Right ventricle myocardium superior (tissue), 1 donor: ENCODE results near the gene APEH. TPM values are rescaled to one million over a fixed set of nuclear protein-coding genes. Genes with fewer than 3 reads are reported as not detected.

Experiments
- ATAC-seq: fragments of 200-7000 bp; cut with Tn5 transposase; one replicate; pipeline ENCODE4 v1.9.1; 2020; ENCODE audit warnings: mild to moderate bottlenecking; ENCODE audit not compliant: poor library complexity
- DNase-seq: peaks from one replicate; pipeline ENCODE4 v3.0.0-alpha.2; 2020
- intact Hi-C: fragments of 100-400 bp; cut with DNase I; formaldehyde crosslinking; loops from one replicate; pipeline ENCODE4 v1.11.2; 2022
- long read RNA-seq: library from polyadenylated mRNA; unstranded; transcript quantifications from one replicate; pipeline ENCODE4 v2.0.0, GENCODE V29; 2021
- total RNA-seq: library from RNA; stranded (reverse); fragmentation: NEBNext Ultra II Directional; extraction: Animal tissue kit (Norgen Biotek cat#: 25700); gene quantifications from one replicate; pipeline ENCODE4 v1.2.1, GENCODE V29; 2021
- donor health status: DM: no; HTN: yes; CAD: no; lungs with severe emphysema.

Gene APEH
- total RNA-seq = 103 TPM
- long read RNA-seq, transcript APEH-201 (22 exons, 3,220 nt) = major isoform, 223 of 321 reads
- long read RNA-seq, partial matches to known transcripts = 44 of 321 reads
- long read RNA-seq, other reads (novel, unspliced or antisense) = 54 of 321 reads

GRCh38 chr3:49673715-49674496 is at the start of gene APEH:
TSS of gene APEH (plus strand) at chr3:49674351. CDS start at chr3:49674402, 51 bp downstream.
- intact Hi-C loops = loop anchor here (5.0 to 10.0 kb wide), 2 partner anchors 137 to 209 kb away; no protein-coding TSS in a partner anchor
- ATAC-seq = peak; percentile 95
- DNase-seq = peak; percentile 98

- ATAC-seq (no peak), DNase-seq (no peak)
- intact Hi-C loops = no loop called here
Observed at GRCh38 chr3:49625071-49625470, 49.1 kb upstream of the APEH start.

GRCh38 chr3:49626101-49626581 is 48.0 kb upstream of the APEH start:
- DNase-seq (no peak), ATAC-seq (no peak)
- intact Hi-C loops = no loop called here

GRCh38 chr3:49626796-49627195 is 47.4 kb upstream of the APEH start:
- DNase-seq (no peak), ATAC-seq (no peak)
- intact Hi-C loops = no loop called here

DNA sequence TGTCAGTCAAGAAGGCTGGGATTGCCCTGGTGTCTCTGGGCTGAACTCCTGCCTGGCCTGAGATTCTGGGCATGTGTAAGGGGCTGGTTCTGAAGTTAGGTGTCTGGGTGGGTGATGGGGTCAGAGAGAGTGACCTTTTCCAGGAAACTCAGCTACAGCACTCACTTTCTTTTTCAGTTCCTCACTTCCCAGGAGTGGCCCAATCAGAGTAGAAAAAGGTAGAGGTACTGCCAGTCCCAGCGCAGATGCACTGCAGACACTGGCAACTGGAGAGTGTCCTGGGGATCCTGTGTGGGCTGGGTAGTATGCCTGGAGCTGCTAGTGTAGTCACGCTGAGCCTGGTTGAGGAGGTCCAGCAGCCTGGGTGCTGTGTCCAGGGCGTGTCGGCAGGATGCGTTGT is 46.5 kb upstream of the APEH start:
- intact Hi-C loops = no loop called here
- DNase-seq = no peak

GRCh38 chr3:49628249-49628648 is 45.9 kb upstream of the APEH start:
- DNase-seq (no peak), ATAC-seq (no peak)
- intact Hi-C loops = no loop called here

More for the DNA sequence above, 46.5 kb upstream of the APEH start:
- ATAC-seq = no peak

DNA sequence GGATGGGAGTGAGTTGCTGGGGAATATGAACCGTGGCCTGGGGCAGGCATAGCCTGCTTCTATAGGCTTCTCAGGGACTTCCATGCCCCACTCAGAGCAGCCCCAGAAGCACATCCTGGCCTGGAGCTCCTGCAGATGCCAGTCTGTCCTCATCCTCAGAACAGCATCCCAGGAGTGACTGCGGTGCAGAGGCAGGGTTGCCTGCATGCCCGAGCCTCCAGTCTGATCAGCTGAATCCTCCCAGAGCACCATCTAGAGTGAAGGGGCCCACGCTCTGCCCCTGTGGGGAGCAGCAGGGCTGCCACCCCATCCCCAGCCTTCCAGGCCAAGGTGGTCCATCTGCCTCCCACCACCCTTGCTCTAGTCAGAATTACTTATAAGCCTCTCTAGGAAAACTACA is 44.7 kb upstream of the APEH start:
- DNase-seq = no peak
- intact Hi-C loops = no loop called here
- ATAC-seq = no peak

GRCh38 chr3:49629866-49630265 is 44.3 kb upstream of the APEH start:
- DNase-seq = no peak
- intact Hi-C loops = no loop called here
- ATAC-seq = no peak

DNA sequence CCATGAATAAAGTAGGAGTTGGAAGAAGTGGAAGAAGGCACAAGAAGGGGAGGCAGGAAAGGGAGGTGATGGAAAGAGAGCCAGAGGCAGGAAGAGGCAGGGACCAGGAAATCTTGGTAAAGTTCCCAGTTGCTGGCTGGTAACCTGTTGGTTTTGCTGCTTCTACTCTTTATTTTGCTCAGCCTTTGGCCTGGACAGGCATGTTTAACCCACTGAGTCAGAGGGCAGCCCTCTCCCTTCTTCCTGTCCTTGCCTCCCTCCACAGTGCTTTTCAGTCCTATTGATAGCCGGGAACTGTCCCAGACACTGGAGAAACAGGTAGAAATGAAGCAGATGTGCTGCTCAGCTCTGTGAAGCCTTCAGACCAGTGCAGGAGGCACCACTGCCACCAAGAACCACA is 43.4 kb upstream of the APEH start:
- intact Hi-C loops = no loop called here
- DNase-seq (no peak), ATAC-seq (no peak)

DNA sequence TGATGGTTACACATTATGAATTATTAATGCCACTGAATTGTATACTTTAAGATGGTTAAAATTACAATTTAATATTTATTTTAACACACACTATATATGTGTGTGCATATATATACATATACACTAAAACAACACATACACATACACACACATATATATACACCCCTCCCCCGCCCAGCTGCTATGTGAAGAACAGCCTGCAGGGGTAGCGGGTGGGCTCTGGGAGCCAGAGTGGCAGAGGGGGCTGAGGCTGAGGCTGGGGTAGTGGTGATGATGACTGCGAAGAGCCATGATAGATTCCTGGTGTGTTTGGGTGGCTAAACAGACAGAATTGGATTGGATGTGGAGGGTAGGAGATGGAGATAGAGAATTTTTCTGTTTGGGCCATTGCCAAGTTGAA is 39.4 kb upstream of the APEH start:
- no peak for DNase-seq
- intact Hi-C loops = no loop called here
- no peak for ATAC-seq

DNA sequence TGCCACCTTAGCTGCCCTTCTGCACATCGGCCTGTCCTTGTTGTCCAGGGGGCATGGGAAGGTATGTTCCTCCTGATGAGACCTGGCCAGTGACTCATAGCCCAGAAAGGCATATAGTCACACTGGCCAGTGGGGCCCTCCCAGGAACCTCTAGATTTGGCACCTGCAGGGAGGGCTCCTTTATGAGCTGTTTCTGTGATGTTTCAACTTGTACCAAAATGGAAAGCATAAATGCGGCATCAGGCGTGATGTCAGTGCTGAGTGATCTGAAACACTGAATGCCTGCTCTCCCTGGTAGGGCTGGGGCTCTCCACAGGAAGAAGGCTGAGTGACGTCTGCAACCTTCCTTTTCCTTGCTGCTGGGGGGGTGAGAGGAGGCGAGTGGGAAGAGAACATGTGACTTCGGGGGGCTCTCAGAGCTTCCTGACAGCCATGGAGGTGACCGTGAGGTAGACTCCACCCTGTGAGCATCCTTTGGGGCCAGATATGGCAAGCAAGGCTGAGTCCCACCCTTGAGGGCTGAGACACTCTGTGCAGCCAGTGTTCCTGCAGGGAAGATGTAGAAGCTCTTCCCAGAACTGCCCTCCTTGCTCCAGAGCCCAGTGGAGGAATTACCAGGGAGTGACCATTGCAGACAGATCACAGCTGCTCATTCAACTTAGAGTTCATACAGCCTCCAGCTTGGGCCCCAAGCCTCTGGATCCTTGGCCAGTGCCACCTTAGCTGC is 37.1 kb upstream of the APEH start:
- DNase-seq = no peak
- intact Hi-C loops = no loop called here
- ATAC-seq = no peak

DNA sequence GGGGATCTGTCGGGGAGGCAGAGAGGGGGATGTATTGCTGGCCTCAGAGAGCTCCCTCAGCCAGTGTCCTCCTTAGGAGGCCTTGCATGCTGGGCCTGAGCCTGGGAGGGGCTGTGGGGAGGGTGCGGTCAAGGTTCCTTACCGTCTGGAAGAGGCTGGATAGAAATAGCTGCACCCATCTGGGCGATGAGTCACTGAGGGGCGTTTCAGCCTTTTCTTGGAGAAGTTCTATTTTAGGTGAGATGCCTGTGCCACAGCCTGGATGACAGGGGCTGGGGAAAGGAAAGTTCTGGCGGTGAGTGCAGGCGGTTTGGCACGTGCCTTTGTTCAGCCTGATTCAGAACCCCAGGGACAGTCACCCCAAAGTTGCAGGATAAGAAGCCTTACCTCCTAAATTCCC is 35.7 kb upstream of the APEH start:
- ATAC-seq (no peak), DNase-seq (no peak)
- intact Hi-C loops = no loop called here

- intact Hi-C loops = no loop called here
- DNase-seq (no peak), ATAC-seq (no peak)
Observed at GRCh38 chr3:49639551-49639950, 34.6 kb upstream of the APEH start.

- DNase-seq = no peak
- intact Hi-C loops = no loop called here
Observed at GRCh38 chr3:49641292-49641691, 32.9 kb upstream of the APEH start.

GRCh38 chr3:49641921-49642707 is 32.0 kb upstream of the APEH start:
- intact Hi-C loops = no loop called here
- ATAC-seq = no peak
- DNase-seq = no peak

More at GRCh38 chr3:49641292-49641691, 32.9 kb upstream of the APEH start:
- no peak for ATAC-seq

DNA sequence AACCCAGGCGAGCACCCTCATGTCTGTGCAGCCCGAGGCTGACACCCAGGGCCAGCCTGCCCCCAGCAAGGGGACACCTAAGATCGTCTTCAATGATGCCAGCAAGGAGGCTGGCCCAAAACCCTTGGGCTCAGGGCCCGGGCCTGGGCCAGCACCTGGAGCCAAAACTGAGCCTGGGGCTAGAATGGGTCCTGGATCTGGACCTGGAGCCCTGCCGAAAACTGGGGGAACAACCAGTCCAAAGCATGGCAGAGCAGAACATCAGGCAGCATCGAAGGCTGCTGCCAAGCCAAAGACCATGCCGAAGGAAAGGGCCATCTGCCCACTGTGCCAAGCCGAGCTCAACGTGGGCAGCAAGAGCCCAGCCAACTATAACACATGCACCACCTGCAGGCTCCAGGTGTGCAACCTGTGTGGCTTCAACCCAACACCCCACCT is 31.4 kb upstream of the APEH start:
- DNase-seq = no peak
- ATAC-seq = no peak
- intact Hi-C loops = no loop called here

DNA sequence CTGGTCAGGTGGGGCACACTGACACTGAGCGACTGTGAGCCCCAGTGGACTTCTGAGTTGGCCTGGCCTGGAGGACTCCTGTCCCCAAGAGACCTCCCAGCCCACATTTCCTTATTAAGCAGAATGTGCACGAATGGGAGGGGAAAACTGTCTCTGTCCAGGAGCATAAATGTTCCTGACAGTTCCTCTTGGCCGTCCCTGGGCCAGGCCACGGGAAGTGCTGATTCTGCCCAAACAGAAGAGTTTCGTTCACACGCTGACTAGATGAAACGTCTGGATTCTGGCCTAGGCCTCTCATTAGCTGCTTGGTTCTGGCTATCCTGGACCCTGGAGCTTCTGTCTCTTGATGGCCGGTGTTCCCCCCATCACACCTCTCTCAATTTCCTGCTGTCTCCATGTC is 29.5 kb upstream of the APEH start:
- ATAC-seq (no peak), DNase-seq (no peak)
- intact Hi-C loops = no loop called here

GRCh38 chr3:49646236-49646635 is 27.9 kb upstream of the APEH start:
- intact Hi-C loops = no loop called here
- DNase-seq (no peak), ATAC-seq (no peak)

DNA sequence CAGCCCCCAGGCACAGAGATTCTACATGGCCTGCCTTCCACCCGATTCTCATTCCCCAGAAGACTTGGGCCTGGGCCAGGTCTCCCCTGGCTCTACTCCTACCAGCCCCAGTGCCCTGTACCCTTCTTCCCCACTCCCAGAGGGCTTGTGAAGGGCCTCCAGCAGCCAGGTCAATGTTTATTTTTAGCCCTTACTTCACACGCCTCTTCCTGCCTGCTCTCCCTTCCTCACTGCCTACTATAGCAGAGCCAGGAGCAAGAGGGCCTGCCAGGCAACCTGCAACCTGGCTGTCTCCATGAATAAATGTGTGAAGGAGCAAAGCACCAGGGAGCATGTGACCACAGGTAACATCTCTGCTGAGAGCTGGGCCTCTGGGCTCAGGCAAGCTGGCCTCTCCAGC is 26.4 kb upstream of the APEH start:
- peak; percentile 94 for ATAC-seq
- intact Hi-C loops = no loop called here
- DNase-seq = peak; percentile 58
